Fibroblast of mammary gland (primary cell): ENCODE data around the gene FARS2.
A peak's percentile ranks its signal among the peaks of the same experiment; 100 is the strongest.
"Not testable (repeated sequence)": the region's sequence is repeated elsewhere in the genome, so short reads cannot be mapped to it uniquely, and the experiment has no call there.

ENCODE experiments used
- DNase-seq: peaks from one replicate; pipeline ENCODE4 v3.0.0-alpha.2; 2010; ENCODE audit warnings: low read depth
- H3K4me3 ChIP-seq: 2 replicates; pipeline ENCODE4 v1.5.1; 2011; ENCODE audit warnings: low read depth, mild to moderate bottlenecking, low read length, moderate library complexity; ENCODE audit not compliant: control insufficient read depth
- TF ChIP-seq, protein P1 (sequence below): conservative IDR thresholded peaks from 2 replicates; pipeline ENCODE4 v1.5.1; 2011; ENCODE audit warnings: low read depth, low read length, inconsistent platforms; ENCODE audit not compliant: control insufficient read depth, insufficient read depth

The FARS2 gene

DNA sequence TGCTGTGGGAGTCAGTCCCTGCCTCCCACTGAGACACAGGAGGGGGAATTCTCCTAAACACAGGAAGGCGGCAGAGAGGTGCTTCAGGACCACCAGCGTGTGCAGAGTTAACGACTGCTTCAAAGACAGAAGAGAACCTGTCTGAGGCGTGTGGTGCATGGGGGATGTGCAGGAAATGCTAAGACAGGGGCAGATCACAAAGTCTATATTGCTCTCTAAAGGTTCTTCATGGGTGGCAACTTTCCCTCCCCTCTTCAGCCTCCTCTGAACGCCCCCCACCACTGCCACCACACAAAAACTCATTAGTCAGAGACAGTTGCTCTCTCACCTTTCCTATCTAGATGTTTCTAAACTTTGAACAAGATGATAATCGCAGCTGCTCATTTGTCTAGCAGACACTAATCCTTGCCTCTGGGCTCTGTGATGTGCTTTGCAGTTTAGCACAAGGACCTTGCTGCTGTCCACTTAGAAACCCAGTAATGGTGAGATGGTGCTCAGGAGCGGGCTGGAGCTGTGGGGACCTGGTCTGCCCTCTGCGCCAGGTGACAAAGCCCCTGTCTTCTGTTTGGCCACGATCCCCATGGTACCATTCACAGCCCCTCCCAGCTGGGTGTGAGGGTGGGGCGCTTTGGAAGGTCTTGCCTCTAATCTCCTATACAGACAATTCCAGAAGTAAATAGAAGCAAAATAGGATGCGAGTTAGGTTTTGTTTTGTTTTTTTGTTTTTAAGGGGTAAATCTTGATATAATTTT is 525.8 kb downstream of the FARS2 start:
- no peak for DNase-seq
- no peak overlapping the region for H3K4me3 ChIP-seq
- TF ChIP-seq, protein P1, sequence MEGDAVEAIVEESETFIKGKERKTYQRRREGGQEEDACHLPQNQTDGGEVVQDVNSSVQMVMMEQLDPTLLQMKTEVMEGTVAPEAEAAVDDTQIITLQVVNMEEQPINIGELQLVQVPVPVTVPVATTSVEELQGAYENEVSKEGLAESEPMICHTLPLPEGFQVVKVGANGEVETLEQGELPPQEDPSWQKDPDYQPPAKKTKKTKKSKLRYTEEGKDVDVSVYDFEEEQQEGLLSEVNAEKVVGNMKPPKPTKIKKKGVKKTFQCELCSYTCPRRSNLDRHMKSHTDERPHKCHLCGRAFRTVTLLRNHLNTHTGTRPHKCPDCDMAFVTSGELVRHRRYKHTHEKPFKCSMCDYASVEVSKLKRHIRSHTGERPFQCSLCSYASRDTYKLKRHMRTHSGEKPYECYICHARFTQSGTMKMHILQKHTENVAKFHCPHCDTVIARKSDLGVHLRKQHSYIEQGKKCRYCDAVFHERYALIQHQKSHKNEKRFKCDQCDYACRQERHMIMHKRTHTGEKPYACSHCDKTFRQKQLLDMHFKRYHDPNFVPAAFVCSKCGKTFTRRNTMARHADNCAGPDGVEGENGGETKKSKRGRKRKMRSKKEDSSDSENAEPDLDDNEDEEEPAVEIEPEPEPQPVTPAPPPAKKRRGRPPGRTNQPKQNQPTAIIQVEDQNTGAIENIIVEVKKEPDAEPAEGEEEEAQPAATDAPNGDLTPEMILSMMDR, result no peak

DNA sequence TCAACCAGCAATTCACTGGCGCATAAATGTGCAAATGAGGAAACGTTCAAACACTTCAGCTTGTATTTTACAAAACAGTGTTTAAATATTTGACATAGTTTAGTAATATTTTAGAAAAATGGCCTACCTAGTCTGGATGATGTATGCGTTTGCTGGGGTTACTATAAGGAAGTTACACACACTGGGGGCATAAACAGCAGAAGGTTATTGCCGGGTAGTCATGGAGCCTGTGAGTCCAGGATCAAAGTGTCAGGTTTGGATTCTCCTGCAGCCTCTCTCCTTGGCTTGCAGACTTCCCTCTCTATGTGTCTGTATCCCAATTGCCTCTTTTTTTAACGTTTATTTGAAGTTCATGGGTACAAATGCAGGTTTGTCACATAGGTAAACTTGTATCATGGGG is 528.1 kb downstream of the FARS2 start:
- not testable (repeated sequence) for DNase-seq, H3K4me3 ChIP-seq

DNA sequence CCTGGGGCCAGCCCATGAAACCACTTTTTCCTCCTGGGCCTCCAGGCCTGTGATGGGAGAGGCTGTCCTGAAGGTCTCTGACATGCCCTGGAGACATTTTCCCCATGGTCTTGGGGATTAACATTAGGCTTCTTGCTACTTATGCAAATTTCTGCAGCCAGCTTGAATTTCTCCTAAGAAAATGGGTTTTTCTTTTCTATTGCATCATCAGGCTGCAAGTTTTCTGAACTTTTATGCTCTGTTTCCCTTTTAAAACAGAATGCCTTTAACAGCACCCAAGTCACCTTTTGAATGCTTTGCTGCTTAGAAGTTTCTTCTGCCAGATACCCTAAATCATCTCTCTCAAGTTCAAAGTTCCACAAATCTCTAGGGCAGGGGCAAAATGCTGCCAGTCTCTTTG is 535.2 kb downstream of the FARS2 start:
- not testable (repeated sequence) for H3K4me3 ChIP-seq, DNase-seq

DNA sequence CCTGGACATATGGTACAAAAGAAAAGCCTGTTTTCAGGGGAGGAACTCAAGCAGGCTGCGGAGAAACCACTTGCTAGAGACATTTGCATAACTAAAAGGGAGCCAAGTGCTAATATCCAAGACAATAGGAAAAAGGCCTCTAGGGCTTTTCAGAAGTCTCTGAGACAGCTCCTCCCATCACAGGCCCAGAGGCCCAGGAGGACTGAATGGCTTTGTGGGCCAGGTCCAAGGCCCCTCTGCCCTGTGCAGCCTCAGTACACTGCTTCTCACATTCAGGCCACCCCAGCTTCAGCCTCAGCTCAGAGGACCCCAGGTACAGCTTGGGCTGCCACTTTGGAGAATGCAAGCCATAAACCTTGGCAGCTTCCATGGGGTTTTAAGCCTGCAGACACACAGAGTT is 545.1 kb downstream of the FARS2 start:
- H3K4me3 ChIP-seq, DNase-seq: not testable (repeated sequence)

DNA sequence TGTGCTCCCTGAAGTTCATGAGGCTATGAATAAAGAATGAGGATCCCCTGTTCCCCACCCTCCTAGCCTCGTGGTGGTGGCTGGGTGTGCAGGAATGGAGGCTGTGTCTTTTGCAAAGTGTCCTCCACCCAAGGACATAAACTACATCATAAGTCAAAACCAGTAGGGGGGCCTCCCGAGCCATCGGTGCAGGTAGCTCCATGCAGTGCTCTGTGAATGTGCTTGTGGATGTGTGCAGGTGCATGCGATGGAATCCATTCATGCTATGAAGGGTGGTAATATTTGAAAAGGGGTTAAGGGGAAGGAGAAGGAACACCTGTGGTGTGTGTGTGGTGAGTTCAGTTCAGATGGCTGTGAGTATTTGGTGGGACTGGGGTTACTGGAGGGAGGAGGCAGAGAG is 548.1 kb downstream of the FARS2 start:
- TF ChIP-seq, protein P1, result no peak
- no peak for DNase-seq
- no peak overlapping the region for H3K4me3 ChIP-seq

DNA sequence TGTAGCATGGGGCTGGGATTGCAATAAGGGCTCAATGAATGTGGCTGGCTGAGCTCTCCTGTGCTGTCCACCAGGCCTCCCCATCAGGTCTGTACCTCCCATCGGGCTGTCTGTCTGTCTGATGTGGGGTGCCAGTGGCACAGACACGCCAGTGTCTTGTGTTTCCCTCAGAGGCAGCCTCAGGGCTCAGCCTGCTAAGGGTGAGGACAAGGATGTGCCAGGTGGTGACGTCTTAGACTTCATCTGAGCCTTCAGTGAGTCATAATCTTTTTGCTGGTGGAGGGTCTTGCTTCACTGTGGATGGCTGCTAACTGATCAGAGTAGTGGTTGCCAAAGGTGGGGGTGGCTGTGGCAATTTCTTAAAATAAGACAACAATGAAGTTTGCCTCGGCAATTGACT is 550.7 kb downstream of the FARS2 start:
- peak; percentile 2 for DNase-seq
- H3K4me3 ChIP-seq, result no peak overlapping the region
- TF ChIP-seq, protein P1, result no peak

DNA sequence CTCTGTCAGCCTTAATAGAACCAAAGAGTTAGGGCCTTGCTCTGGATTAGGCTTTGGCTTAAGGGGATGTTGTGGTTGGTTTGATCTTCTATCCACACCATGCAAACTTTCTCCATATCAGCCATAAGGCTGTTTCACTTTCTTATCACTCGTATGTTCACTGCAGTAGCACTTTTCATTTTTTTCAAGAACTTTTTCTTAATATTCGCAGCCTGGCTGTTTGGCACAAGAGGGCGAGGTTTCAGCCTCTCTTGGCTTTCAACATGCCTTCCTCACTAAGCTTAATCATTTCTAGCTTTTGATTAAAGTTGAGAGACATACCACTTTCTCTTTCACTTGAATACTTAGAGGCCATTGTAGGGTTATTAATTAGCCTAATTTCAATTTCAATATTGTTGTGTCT is 552.3 kb downstream of the FARS2 start:
- no peak for DNase-seq

DNA sequence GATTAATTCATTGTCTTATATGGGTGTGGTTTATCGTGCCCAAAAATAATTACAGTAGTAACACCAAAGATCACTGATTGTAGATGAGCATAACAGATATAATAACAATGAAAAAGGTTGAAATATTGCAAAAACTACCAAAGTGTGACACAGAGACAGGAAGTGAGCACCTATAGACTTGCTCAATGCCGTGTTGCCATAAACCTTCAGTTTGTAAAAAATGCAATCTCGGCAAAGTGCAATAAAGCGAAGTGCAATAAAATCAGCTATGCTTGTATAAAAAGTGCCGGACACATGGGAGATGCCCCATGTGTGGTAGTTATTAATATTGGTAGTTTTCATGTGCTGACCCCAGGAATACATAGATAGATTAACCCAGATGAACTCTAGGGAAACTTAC is 552.8 kb downstream of the FARS2 start:
- DNase-seq, result no peak
- no peak overlapping the region for H3K4me3 ChIP-seq
- TF ChIP-seq, protein P1, result no peak

More for the DNA sequence above, 552.3 kb downstream of the FARS2 start:
- TF ChIP-seq, protein P1, result no peak
- no peak overlapping the region for H3K4me3 ChIP-seq
